DMS79 (cell line): ENCODE measurements around the gene THBS4.

Experiments
- DNase-seq: peaks from one replicate; lab custom pipeline; 2025; lab: John Stamatoyannopoulos, UW

THBS4 gene

GRCh38 chr5:80048084-80048780, 13.1 kb downstream of the THBS4 start:
- no peak for DNase-seq

DNA sequence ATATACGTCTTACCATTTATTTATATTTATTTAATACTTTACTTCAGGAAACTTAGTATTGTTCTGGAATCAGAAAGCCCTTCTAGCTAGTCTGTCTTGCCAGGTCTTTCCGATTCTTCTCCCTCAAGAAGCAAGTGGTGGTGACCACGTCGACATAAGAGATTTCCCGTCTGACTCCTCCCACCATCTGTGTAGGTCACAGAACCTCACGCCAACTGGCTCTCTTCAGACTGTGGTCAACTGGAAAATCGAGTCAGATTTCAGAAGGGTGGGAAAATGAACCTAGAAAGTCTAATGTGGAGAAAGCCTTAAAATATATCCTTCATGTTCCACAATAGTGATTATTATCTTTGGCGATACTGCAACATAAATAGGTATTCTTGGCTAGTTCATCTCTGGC, 17.3 kb downstream of the THBS4 start:
- no peak for DNase-seq

DNA sequence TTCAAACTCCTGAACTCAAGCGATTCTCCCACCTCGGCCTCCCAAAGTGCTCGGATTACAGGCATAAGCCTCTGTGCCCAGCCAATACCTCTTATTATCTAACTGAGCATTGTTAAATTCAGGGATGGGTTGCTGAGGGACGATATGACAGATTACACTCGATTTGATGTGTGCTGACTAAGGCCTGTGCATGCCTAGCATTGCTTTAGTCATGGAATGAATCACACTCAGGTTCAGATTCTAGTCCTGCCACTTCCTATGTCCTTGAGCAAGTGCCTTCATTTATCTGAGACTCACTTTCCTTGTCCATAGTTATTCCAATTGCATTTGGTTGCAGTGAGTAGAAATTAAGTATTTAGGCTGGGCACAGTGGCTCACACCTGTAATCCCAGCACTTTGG, 19.5 kb downstream of the THBS4 start:
- no peak for DNase-seq

GRCh38 chr5:80055491-80056170, 20.5 kb downstream of the THBS4 start:
- DNase-seq, result peak; percentile 96

DNA sequence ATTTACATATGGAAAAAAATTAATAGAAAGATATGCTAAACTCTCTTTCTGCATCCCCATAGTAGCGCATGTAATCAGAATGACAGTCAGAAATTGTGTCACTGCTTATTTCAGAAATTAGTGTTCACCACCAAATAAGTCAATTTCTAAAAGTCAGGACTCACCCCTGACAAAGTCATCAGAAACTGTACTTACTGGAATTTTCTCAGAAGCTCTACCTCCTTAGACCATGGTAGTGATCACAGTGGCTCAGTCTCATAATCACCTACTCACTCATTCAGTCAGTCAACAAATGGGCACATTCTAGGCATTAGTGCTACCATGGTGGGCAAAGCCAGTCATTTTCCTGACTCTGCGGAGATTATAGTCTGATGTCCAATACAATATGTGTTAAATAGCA, 22.0 kb downstream of the THBS4 start:
- DNase-seq, result no peak

DNA sequence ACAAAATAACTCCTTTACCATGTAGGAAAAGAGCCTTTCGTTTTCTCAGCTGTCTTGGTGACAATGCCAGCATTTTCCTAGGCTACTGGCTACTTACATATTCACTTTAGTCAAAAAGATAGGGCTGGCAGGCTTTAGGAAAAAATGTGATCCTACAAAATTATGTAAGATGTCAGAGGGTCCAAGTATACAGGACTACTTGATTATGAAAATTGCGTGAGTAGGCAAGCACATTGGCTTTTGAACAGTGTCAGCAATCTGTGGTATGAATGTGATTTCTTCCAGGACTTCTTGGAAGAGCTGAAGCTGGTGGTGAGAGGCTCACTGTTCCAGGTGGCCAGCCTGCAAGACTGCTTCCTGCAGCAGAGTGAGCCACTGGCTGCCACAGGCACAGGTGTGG, 22.8 kb downstream of the THBS4 start:
- no peak for DNase-seq

DNA sequence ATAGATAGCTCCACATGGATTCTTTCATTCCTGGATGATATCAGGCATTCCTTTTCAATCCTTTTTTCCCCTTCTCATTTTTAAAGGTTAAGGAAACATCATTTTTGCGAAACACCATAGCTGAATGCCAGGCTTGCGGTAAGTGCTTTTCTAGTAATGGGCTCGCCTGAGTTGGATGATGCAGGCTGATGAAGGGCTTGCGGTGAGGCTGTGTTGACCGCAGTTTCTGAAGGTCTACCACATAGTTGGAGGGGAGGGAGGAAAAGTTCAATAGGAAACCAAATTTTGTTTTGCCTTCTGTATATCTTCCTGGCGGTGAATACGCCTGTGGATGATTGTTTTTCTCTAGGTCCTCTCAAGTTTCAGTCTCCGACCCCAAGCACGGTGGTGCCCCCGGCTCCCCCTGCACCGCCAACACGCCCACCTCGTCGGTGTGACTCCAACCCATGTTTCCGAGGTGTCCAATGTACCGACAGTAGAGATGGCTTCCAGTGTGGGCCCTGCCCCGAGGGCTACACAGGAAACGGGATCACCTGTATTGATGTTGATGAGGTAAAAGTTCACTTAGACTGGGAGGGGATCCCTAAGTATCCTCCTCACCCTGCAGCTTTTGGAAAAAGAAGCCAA, 24.3 kb downstream of the THBS4 start:
- no peak for DNase-seq

GRCh38 chr5:80060966-80061365, 25.8 kb downstream of the THBS4 start:
- DNase-seq, result no peak

GRCh38 chr5:80061547-80061946, 26.4 kb downstream of the THBS4 start:
- no peak for DNase-seq

- DNase-seq, result no peak
These were observed 29.0 kb downstream of the THBS4 start for GRCh38 chr5:80064124-80064523.

DNA sequence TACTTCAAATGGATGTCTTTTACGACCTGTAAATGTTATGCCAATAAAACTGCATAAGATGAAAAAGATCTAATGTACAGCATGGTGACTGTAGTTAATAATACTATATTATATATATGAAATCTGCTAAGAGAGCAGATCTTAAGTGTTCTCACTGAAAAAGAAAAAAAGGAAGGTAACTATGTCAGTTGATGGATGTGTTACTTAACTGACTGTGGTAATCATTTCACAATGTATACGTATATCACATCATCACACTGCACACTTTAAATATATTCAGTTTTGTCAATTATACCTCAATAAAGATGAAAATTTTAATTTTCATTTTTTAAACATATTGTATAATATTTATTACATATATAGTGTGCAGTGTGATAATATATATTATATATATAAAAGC, 31.9 kb downstream of the THBS4 start:
- no peak for DNase-seq

DNA sequence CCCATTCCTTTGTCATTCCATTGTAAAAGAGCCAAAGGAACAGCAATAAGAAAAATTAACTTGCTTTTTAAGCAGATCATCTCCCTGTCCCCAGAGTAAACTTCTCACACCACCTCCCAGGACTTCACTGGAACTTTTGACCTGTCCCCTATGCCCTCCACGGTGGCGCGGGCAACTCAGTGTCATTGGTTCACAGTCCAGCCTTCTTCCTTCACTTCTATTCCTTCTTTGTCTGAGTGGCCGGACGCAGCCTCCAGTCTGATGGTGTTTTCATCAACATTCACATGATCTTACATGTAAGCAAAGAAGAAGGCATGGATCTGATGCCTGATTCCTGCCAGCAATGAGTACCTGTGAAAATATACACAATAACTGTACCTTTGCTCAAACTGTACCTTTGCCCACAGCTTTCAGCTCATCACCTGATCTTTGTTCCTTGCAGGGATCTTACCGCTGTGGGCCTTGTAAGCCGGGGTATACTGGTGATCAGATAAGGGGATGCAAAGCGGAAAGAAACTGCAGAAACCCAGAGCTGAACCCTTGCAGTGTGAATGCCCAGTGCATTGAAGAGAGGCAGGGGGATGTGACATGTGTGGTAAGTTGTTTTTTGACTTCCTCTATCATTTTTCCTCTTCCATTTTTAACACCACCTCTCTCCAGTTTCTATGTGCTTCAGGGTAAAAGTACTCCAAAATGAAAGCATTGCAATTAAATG, 32.5 kb downstream of the THBS4 start:
- no peak for DNase-seq

DNA sequence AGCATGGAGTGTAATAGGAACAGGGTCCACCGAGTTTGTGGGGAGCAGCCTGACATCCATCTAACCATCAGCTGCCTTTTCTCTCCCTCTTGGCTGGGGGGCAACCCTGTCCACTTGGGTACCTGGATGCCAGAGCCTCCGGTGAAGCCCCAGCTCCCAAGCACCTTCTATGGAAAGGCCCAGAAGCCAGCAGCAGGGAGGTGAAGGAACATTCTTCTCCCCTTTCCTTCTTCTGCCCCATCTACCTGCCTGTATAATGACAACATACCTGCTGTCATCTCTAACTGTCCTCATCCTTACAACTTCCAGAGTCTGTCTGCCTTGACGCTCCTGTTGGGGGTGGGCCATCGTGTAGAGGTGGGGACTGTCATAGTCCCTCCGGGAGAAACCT, 33.1 kb downstream of the THBS4 start:
- DNase-seq, result no peak

DNA sequence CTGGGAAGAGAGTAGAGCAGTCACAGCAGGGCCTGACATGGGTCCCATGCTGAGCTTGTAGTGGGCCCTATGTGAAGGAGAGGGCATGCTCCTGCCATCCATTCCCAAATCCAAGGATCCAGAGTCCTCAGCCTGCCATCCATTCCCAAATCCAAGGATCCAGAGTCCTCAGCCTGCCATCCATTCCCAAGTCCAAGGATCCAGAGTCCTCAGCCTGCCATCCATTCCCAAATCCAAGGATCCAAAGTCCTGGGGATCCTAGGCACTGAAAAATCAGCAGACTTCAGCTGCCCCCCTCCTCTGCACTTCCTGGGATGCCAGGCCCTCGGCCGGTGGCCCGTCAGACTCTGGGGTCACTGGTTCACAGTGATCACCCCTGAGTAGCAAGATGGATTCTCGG, 33.6 kb downstream of the THBS4 start:
- no peak for DNase-seq

DNA sequence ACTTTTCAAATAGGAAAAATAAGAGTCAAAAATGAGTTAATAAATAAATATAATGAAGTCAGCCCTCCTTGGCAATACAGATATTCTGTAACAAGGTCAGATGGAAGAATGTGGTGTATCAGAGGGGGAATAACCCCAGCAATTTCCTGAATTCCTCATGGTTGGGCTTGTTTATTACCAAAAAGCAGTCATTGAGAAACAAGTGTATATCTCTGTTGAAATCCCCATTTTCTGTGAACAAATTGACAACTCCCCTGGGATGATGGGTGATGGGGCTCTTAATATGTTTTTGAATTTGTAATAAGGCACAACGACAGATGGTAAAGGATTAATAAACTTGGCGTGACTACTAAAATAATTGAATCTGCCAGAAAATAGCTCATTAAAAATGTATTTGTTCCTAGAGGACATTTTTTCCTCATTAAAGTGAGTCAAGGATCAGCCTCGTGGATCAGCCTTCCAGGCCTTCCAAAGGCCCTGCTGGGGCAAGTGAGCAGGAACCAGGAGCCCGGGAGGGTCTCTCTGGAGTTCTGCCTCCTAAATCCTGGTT, 34.2 kb downstream of the THBS4 start:
- no peak for DNase-seq

GRCh38 chr5:80069918-80070318, 34.8 kb downstream of the THBS4 start:
- no peak for DNase-seq

- no peak for DNase-seq
These were observed 35.3 kb downstream of the THBS4 start for GRCh38 chr5:80070338-80071056.

DNA sequence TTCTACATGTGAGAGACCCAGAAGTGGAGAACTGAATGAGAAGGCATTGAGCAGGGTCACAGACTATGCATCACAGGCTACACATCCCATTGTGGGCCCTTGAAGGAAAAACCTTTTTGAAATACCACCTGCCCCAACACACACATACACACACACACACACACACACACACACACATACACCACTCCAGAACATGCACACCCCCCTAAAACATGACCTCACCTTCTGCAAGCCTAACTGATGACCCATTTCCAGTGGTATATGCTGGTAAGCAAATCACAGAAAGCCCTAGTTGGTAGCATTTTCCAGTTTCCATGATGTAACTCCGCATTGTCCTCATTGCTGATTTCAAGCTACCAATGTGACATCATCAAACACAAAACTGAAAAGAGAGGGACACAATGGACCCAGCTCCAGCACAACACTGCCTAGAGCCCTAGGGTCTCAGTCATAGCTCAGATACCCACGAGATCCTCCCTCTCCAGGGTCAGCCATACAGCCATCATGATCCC, 36.4 kb downstream of the THBS4 start:
- no peak for DNase-seq

DNA sequence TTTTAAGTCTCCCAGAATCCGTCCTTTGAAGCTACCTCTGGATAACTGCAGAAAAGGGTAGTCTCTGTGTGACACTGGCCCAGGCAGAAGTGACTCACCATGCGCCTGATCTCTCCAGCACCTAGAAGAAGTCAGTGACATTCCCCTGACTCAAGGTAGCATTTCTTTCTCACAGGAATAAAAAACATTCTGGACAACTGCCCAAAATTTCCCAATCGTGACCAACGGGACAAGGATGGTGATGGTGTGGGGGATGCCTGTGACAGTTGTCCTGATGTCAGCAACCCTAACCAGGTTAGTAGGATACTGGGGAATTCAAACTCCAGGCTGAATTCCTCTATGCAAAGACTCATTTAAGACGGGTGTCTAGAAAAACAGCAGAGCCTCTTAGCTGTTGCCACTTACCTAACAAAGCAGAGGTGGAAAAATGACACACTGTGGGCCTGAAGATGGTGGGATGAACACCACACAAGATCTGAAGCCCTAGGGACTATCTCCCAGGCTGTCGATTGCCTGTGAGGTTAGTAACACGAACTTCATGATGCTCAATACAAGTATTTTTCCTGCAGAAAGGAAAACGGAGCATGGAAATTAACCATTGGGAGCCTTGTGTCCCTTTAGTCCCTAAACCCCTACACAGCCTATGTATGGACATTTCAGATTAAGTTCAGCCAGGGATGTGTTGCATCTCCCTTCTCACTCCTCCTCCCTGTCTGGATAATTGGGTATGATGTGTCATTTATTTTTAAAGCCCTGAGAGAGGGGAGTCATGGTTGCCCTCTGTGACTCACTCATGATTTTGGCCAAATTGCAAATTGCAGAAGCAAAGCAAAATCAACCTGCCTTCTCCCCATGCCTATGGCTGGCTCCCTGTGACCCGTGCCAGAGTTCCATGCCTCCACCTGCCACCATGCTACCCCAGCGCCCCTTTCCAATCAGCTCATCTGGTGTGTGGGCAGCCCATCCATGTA, 37.2 kb downstream of the THBS4 start:
- no peak for DNase-seq
